Mammary epithelial cell (primary cell): ENCODE data around the gene GJA1.
"Not testable (repeated sequence)": the region's sequence is repeated elsewhere in the genome, so short reads cannot be mapped to it uniquely, and the experiment has no call there.

Experiments
- CTCF ChIP-seq, 2 donors: IDR thresholded peaks in 1 of 2; conservative IDR thresholded peaks in 1 of 2; 2 replicates each; pipeline ENCODE4 v1.5.1; 2011 to 2012; ENCODE audit warnings: inconsistent platforms in 2 of 2, low read length in 2 of 2, mild to moderate bottlenecking in 2 of 2, control low read depth in 1 of 2, low read depth in 1 of 2; ENCODE audit not compliant: insufficient read depth in 1 of 2; ENCODE audit errors: extremely low read depth in 1 of 2
- EZH2 ChIP-seq: IDR thresholded peaks from 2 replicates; pipeline ENCODE4 v1.6.1; 2012; ENCODE audit warnings: low read length, inconsistent platforms, borderline replicate concordance

GRCh38 chr6:121447746-121448145 is 12.3 kb downstream of the GJA1 start:
- TF ChIP-seq CTCF (conservative IDR thresholded peaks at IDR 0.05 in 1 of 2, IDR thresholded peaks at IDR 0.05 in 1 of 2; ENCODE audit: extremely low read depth in 1 of 2, insufficient read depth in 1 of 2, low read depth in 1 of 2, low read length in 2 of 2); EZH2: not testable (repeated sequence)
